T1000 (cell line): Measurements from ENCODE around the gene ASRGL1.
"Not testable (repeated sequence)": the region's sequence is repeated elsewhere in the genome, so short reads cannot be mapped to it uniquely, and the experiment has no call there.

Experiments used
- DNase-seq: peaks from one replicate; lab custom pipeline; 2025; ENCODE audit warnings: mixed read lengths; lab: John Stamatoyannopoulos, UW

The ASRGL1 gene

GRCh38 chr11:62352355-62353336 lies 15.4 kb downstream of the ASRGL1 start:
- no peak for DNase-seq

DNA sequence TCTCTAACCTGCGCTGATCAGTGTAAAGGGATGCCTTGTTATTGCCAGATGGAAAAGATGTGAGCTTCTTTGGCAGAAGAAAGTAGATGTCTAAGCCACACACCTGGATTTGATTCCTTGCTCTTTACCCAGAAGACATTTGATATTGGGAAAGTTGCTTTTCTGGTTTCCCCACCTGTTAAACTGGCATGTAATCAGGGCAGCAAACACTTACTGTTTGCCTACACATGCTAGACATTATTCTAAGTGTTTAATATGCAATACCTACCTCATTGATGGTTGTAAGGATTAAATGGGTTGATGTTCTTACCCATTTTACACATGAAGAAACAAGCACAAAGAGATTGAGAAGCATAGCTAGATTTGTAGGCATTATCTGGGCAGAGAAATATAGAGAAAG lies 16.6 kb downstream of the ASRGL1 start:
- DNase-seq: no peak

- no peak for DNase-seq
Measured at GRCh38 chr11:62358273-62358672, 21.0 kb downstream of the ASRGL1 start.

GRCh38 chr11:62359475-62359874 lies 22.2 kb downstream of the ASRGL1 start:
- no peak for DNase-seq

- DNase-seq: no peak
Measured at GRCh38 chr11:62360685-62361084, 23.4 kb downstream of the ASRGL1 start.

DNA sequence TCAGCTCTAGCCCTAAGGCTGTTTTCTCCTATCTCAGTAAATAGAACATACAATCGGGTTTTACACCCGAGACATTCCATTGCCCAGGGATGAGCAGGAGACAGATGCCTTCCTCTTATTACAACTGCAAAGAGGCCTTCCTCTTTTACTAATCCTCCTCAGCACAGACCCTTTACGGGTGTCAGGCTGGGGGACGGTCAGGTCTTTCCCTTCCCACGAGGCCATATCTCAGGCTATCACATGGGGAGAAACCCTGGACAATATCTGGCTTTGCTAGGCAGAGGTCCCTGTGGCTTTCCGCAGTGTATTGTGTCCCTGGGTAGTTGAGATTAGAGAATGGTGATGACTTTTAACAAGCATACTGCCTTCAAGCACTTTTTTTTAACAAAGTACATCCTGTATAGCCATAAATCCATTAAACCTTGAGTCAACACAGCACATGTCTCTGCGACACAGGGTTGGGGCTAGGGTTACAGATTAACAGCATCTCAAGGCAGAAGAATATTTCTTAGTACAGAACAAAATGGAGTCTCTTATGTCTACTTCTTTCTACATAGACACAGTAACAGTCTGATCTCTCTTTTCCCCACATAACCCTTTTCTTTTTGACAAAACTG lies 31.7 kb downstream of the ASRGL1 start:
- DNase-seq: not testable (repeated sequence)

DNA sequence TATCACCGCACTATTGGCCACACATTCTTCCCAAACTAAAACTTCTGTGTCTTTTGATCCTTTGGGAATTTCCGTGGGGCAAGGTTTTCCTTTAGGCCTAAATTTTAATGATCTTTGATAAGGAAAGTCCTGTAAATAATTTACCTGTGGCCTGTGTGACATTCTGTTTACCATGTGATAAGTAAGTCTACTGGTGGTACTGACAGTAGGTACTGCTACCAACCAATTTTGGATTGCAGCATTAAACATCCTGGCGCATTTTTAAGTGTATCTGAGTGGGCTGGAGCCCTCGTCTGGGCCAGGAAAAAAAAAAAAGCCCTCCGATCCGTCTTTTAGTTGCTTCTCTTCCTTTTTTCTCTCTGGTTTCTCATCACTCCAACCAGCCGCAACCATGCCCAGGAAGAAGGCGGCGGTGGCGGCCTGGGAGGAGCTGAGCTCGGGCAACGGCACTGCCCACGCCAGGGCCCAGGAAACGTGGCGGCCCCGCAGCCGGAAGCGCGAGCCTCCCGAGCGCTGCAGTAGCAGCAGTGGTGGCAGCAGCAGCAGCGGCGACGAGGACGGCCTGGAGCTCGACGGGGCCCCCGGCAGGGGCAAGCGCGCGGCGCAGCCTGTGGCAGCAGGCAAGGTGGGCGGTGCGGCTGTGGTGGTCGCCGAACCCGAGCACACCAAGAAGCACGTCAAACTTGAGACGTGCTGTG lies 33.6 kb downstream of the ASRGL1 start:
- no peak for DNase-seq

GRCh38 chr11:62372871-62373270 lies 35.6 kb downstream of the ASRGL1 start:
- no peak for DNase-seq

- no peak for DNase-seq
Measured at GRCh38 chr11:62373464-62374119, 36.3 kb downstream of the ASRGL1 start.

DNA sequence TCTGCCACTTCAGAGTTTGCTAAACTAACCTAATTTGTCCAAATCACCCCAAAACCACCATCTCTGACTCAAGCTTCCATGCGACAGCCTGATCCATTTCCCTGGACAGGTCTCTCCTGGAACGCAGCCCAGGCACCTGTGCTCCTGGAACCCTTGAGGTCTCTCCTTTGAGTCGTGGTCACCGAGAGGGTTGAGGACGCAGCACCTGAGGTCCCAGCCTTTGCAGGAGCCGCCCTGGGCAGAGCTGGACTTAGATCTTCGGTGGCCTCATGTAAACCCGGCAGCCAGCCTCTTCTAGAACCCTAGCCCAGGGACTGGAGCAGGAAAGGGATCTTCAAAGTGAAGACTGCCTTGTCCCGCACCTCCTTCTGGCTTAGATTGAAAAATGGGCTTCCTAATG lies 37.6 kb downstream of the ASRGL1 start:
- DNase-seq: no peak

GRCh38 chr11:62378459-62379063 lies 41.3 kb downstream of the ASRGL1 start:
- DNase-seq: not testable (repeated sequence)

DNA sequence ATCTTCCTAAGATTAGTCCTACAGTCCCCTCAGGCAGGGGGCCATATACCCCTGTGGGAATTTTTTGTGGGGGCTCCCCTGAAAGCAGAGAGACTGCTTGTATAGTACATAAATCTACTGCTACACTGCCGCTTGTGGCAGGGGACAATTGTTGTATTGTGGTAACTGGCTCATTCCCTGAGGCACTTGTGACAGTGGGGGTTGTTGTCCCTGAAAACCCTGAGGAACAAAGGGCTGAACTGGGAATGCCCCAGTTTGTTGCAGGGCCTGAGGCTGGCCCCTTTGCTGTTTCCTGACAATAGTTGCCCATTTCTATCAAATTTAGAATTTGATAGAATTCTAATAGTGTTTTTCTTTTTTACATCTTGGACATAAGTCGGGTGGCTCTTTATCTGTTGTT lies 42.3 kb downstream of the ASRGL1 start:
- DNase-seq: not testable (repeated sequence)

DNA sequence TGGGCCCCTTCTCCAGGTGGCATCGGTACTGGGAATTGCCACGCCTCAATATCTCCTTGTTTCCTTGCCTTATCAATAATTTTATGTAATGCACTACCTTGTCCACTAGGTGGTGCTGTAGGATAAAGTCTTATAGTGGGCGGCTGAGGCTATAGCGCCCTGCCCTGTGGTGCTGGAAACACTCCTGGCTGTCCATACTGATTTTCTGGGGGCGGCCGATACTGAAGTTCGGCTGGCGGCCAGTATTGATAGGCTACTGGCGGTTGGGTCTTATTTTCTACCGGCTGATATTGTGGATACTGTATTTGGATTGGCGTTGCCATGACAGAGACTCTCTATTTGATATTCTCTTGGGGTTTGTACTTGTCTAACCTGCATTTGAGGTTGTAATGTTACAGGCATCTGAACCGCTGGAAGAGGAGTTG lies 43.6 kb downstream of the ASRGL1 start:
- peak; percentile 46 for DNase-seq

- no peak for DNase-seq
Measured at GRCh38 chr11:62383822-62384221, 46.6 kb downstream of the ASRGL1 start.

DNA sequence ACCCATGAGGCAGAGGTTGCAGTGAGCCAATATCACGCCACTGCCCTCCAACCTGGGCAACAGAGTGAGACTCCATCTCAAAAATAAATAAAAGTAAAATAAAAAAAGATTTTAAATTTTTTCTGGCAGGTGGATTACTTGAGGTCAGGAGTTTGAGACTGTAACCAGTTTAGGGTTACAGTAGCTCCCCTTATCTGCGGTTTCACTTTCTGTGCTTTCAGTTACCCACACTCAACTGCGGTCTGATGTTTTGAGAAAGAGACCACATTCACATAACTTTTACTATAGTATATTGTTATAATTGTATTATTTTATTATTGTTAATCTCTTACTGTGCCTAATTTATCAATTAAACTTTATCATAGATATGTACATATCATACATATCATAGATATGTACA lies 48.8 kb downstream of the ASRGL1 start:
- not testable (repeated sequence) for DNase-seq

GRCh38 chr11:62387381-62387780 lies 50.1 kb downstream of the ASRGL1 start:
- DNase-seq: no peak

DNA sequence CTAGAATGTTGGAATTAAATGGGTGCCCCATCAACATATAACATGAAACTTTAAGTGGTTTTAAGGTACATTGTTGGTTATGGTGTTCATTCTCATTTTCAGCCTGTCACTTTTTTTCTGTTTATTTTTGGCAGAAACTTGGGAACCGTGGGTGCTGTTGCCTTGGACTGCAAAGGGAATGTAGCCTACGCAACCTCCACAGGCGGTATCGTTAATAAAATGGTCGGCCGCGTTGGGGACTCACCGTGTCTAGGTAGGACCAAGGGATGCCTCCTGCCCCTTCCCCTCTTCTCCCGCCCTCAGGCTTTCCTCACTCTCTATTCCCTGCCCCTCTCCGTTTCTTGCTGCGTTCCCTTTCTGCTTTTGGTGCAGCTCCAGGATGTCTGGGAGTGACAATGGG lies 51.8 kb downstream of the ASRGL1 start:
- DNase-seq: no peak

DNA sequence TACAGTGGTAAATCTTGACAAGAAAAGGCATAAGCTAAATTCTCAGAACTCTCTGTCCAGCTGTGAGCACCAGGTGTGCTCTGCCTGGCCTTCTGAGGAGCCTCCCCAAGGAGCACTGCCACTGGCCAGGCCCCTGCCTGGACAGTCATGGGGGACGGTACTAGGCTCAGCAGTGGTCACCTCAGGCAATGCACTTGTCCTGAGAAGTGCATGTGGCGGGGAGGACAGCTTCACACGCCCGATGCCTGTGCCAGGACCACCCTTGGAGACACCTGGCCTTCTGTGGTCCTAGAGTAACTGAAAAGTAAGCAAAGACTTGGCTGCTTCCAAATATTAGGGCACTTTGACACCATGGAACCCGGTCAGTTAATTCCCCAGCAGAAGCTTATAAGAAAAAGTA lies 53.0 kb downstream of the ASRGL1 start:
- DNase-seq: no peak

DNA sequence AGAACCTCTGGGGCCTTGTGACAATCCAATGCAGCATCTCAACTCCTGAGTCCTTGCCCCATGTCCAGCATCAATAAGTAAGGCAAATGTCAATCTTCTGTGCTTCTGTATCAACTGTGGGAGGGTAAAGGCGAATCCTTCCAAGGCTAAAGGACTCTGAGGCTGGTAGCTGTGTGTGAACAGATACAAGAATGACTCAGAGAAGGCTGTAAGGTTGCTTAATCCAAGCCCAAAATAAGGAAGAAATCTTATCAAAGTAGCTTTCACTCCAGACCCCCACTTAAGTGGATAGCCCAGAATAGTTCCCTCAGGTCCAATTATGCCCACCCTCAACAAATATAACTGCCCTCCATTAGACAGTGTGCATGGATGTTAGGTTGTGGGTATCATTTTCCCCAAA lies 53.5 kb downstream of the ASRGL1 start:
- DNase-seq: no peak

DNA sequence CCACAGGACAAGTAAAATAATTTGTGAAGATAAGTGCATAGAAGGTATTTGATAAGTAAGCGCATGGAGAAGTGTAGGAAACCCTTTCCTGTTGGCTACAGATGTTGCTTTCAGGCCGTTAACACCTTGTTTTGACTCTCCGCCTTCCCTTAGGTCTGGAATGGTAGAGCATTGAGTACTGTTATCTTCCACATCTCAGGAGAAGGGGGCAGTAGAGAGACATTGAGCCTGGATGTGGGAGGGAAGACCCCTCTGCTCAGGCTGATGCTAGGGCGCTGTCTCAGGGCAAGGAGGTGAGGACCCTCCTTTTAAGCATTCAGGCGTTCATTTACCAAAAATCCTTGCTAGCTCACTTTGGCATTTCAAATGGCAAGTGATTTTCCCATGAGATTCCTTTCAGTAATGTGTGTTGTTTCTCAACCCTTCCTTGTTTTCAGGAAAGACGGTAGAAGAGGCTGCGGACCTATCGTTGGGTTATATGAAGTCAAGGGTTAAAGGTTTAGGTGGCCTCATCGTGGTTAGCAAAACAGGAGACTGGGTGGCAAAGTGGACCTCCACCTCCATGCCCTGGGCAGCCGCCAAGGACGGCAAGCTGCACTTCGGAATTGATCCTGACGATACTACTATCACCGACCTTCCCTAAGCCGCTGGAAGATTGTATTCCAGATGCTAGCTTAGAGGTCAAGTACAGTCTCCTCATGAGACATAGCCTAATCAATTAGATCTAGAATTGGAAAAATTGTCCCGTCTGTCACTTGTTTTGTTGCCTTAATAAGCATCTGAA lies 54.6 kb downstream of the ASRGL1 start:
- DNase-seq: no peak

- DNase-seq: no peak
Measured at GRCh38 chr11:62392506-62392905, 55.3 kb downstream of the ASRGL1 start.
